GM10847 (cell line): Measurements from ENCODE around the gene ANKFY1.

ENCODE experiments used
- POLR2A ChIP-seq: IDR thresholded peaks from 2 replicates; pipeline ENCODE4 v1.6.1; 2011; ENCODE audit not compliant: insufficient read length; ENCODE audit errors: extremely low read depth

Gene ANKFY1

DNA sequence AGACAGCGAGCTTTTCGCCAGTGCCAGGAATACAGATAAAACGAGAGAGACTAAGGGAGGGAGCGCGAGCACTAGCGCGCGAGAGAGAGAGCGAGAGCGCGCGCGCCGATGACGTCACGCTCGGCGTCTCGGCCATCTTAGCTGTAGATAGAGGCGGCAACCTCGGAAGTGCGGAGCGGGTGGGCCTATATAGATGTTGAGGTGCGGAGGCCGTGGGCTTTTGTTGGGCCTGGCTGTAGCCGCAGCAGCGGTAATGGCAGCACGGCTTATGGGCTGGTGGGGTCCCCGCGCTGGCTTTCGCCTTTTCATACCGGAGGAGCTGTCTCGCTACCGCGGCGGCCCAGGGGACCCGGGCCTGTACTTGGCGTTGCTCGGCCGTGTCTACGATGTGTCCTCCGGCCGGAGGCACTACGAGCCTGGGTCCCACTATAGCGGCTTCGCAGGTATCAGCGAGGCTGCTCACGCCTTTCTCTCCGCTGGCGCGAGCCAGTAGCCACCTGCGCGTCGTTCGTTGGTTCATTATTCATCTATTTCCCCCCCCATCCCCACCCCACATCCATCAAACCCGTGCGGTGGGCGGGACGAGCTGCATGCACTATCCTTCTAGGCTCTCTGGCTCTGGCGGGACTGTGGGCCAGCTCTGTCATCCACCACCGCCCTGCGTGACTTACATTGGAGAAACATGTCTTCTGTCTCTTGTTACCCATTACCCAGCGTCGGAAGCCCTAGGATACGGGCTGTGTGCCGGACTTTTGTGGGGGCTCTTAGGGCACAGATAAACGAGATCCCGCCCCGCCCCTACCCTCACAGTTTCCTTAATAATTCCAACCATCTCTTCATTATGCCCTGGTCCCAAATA lies 120.0 kb downstream of the ANKFY1 start:
- peak; percentile 88 for TF ChIP-seq POLR2A

- TF ChIP-seq POLR2A = no peak
Observed at GRCh38 chr17:4142107-4142900, 121.5 kb downstream of the ANKFY1 start.

GRCh38 chr17:4140125-4140524 lies 123.7 kb downstream of the ANKFY1 start:
- no peak for TF ChIP-seq POLR2A

- TF ChIP-seq POLR2A = no peak
Observed at GRCh38 chr17:4136373-4136772, 127.4 kb downstream of the ANKFY1 start.

DNA sequence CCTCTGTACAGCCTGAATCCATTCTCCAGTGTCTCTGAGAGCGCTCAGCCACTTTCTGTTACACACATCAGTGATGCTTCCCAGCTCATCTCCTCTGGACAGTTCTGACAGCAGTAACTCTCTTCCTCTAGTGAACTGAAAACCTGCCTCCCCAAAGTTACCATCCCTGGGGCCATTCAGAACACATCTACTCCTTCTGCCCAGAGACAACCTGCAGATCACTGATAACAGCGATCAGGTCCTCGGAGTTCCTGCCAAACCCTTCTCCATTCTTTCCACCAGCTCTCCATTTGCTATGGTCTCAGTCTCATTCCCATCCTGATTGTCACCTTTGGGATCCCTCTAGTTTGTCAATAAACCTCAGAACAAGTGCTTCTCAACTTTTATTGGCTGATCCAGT lies 128.3 kb downstream of the ANKFY1 start:
- TF ChIP-seq POLR2A = no peak

DNA sequence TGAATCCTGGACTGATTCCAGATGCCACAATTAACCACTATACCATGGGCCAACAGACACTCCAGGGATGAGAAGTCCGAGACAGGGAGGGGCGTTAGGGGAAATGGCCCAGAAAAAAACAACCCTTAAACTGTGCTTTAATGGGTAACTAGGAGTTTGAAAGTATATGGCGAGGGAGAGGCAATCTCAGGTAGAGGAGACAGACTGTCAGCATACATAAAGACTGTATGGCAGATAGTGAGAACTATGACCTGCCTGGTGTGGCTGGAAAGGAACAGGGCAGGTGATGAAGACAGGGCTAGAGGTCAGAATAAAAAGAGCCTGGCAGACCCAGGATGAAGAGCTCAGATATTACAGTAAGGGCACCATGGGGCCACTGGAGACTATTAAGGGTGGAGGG lies 129.1 kb downstream of the ANKFY1 start:
- TF ChIP-seq POLR2A = no peak

GRCh38 chr17:4130715-4131114 lies 133.1 kb downstream of the ANKFY1 start:
- no peak for TF ChIP-seq POLR2A

GRCh38 chr17:4127555-4127954 lies 136.2 kb downstream of the ANKFY1 start:
- no peak for TF ChIP-seq POLR2A

DNA sequence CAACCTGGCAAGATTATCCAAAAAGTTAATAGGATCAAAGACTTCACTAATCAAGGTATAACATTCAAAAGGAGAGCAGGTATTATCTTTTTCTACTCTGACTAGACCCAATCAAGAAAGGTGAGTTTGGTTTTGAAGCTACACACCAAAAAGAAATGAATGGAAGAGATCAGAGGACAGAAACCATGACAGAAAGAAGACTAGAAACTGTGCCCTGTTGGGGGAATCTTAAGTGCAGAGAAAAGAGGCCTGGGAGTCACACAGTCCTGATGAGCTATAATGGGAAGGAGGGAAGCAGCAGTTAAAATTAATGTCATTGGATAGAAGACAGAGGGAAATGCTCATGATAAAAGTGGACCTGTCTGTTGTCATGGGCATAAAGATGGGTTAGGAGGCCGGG lies 138.2 kb downstream of the ANKFY1 start:
- TF ChIP-seq POLR2A = no peak

DNA sequence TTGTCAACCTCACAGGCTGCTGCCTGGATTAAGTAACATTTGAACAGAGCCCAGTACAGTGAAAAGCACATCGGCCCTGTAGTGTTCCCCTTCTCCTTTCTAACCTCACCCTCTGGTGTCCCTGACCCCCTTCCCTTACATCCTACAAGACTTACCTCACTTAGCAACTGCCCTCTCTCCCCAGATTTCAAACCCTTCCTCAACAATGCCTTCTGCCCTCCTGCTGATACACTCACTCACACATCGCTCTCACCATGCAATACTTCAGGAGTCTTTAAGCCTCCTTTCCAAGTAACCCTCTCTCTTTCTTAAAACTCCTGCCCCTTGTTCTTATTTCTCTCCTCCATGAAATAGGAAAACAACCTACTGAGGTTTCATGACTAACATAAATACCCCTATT lies 138.8 kb downstream of the ANKFY1 start:
- TF ChIP-seq POLR2A = no peak

DNA sequence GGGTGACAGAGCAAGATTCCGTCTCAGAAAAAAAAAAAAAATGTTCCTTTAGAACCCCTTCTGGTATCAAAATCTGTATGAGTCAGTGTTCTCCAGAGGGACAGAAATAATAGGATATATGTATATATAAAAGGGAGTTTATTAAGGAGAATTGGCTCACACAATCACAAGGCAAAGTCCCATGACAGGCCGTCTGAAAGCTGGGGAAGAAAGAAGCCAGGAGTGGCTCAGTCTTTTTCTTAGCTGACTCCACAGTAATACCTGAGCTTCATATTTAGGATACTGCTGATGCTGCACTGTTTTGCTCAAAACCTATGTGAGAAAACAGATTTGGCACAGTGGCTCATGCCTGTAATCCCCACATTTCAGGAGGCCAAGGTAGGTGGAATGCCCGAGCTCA lies 143.4 kb downstream of the ANKFY1 start:
- TF ChIP-seq POLR2A = no peak

DNA sequence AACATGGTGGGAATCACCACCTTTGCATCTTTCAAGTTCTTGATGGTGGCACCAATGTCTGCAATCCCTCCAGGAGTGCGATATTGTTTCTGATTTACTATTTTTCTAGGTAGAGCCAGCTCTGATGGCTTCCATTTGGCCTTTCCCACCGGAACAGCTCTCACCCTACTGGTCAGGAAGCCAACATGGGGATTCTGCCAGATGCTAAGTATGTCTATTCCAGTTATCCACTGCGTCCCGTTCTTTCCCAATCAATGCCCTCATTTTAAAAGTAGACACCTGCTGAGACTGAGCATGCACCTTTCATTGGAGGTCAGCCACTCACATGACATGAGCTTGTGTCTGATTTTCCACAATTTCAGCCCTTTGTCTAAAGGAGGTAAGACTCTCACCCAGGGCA lies 144.5 kb downstream of the ANKFY1 start:
- TF ChIP-seq POLR2A = no peak

DNA sequence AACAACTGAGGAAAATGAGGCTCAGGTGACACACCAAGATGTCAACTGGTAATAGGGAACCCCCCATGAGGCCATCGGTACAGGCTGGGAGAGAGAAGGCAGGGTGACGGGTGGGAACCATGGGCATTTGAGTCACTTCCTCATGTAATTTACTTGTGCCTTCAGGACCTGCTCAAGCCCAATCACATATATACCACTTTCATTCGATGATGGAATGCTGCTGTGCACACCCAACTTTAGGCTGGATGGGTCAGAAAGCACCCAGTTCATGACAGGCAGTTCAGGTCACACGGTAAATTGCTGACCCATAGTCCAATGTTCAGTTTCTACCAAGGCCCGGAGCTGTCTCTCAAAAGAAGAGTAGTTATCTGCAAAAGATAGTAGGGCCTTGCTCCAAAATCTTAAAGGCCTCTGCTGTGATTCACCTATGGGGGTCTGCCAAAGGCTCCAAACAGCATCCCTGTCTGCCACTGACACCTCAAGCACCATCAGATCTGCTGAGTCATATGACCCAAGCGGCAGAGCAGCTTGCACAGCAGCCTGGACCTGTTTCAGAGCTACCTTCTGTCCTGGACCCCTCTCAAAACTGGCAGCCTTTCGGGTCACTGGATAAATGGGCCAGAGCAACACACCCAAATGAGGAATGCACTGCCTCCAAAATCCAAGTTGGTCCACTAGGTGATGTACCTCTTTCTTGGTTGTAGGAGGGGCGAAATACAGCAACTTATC lies 145.6 kb downstream of the ANKFY1 start:
- TF ChIP-seq POLR2A = no peak

DNA sequence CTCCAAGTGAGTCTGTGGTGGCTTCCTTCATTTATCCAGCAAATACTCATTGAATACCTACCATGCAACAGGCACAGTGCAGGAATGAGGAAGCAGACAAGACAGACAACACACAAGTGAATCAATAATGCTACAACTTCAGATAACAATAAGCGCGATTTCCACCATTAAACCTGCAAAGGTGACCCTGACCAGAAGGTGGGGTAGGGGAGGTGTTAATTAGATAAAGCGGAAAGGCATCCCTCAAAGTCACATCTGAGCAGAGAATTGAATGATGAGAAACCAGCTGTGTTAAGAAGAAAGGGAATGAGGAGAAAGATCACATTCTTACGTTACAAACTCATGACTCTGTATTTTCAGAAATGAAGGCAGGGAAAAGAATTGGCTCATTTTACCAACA lies 147.3 kb downstream of the ANKFY1 start:
- no peak for TF ChIP-seq POLR2A
